Activated CD4-positive, alpha-beta T cell treated with anti-CD3 and anti-CD28 coated beads, Interleukin-2, Interleukin-4, amounts not matched to agents 100 ng/mL and 50 ng/mL, durations not matched to agents 16 hours and 8 hours (primary cell): ENCODE results near the gene TEX10.

ENCODE experiments used
- DNase-seq: peaks from one replicate; pipeline ENCODE4 v3.0.0-alpha.2; 2020; ENCODE audit warnings: low spot score

The TEX10 gene

GRCh38 chr9:100284247-100284646 is 68.5 kb downstream of the TEX10 start:
- no peak for DNase-seq

DNA sequence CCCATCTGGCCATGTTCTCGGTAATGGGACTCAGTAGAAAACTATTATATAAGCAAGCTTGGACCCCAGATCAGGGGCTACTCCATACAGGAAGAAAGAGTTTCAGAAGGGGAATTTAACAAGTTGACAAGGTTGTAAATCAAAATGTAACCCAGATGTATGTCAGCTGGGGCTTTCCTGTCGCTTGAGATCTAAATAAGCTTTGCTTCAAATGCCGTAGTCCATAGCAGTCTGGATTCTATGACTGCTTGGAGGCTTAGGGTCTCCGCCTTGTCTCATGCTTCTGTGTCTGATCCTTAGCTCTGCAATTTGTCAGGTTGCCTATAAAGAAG is 70.4 kb downstream of the TEX10 start:
- DNase-seq, result no peak

DNA sequence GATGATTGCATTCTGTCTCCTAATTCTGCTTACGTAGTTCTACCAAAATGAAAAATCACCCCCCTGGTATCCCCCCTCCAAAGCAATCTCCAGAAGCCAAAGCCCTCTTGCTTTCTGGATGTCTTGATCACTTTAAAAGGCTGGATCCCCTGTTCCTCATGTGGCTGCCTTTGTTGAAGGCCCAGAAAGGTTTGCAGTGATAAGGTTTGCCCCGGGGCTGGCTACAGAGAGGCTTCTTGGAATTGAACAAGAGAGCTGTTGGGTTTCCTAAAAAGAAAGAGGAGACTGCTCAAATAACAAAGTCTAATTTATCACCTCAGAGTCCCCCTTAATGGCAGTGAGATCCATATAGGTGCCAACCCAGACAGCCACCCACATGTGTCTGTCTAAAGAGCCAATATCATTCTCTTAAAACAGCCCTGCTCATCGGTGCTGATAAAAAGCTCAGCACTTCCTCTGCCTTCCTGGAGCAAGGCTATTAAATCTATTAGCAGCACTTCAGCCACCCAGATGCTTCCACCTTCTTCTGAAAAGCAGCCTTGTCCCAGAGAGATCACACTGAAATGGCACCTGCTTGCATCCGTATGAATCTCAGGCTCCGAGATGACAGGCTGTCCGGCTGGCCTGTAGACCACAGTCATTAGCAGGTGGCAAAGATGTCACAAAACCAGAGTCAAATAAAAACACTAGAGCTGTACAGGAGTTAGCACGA is 70.9 kb downstream of the TEX10 start:
- DNase-seq, result no peak

- no peak for DNase-seq
Observed at GRCh38 chr9:100281066-100281465, 71.7 kb downstream of the TEX10 start.

- DNase-seq, result no peak
Observed at GRCh38 chr9:100277166-100277979, 75.4 kb downstream of the TEX10 start.

DNA sequence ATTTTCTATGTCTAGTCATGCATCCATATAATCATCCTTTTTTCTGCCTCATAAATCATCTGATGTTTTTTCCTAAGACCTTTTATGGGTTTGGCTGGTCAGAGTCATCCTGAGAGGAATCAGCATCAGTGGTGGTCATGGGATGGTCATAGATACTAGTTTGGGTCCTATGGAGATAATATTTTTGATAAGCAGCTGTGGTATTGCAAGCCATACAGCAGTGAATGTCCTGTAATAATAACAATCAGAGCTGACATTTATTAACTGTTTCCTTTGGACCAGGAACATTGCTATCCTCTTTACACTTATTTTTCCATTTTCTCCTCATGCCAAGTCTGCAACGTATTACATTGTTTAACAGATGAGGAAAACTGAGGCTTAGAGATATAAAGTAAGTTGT is 83.1 kb downstream of the TEX10 start:
- no peak for DNase-seq

DNA sequence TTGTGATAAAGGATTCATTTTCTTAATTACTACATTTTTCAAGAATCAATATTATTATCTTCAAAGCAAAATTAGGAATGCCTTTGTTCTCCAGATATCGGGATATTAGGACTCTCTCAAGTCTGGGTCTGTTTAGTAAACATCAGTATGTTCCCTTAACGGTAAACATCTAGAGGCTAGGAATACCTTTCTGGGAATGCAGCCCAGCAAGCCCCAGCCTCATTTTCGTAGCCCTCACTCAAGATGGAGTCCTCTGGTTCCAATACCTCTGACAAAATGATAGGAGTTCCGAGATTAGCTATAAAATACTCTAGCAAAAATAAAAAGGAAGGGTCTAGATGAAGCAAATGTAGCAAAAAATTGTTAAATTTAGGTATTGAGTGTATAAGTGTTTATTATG is 84.5 kb downstream of the TEX10 start:
- no peak for DNase-seq

GRCh38 chr9:100267211-100267610 is 85.5 kb downstream of the TEX10 start:
- no peak for DNase-seq
